HG02938 (cell line): ENCODE results near the gene SMAD3.

Source experiments
- ATAC-seq: cut with Tn5 transposase; IDR thresholded peaks from one replicate; pipeline ENCODE4 v1.9.1; 2021; ENCODE audit warnings: mild to moderate bottlenecking, moderate library complexity; ENCODE audit not compliant: unreplicated experiment

Gene SMAD3

DNA sequence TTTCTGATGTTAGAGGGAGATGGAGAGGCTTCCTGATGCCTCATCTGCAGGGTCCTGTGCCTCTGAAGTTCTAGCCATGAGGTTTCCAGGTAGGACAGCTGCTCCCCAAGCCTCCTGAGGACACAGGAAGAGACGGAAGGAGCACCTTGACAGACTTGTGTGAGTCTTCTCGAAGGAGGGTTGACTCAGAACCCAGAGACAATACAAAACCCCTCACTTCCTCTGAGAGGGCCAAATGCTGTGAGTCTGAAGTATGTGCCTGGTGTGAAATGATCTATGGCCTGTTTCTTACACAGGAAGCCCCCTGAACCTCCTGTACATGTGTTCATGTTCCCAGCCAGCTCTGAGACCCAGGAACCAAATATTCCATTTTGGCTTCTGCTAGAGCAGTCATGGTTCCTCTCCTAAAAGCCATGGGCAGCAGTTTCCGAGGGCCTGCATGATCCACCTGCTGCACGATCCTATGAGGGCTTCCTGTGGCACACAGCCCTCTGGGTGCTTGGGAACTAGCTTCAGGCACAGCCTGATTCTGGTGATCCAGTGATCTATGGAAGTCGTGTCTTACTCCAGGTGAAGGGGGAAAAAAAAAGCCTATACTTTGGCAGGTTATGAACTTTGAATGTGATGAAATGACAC lies 126.9 kb downstream of the SMAD3 start:
- no peak for ATAC-seq

DNA sequence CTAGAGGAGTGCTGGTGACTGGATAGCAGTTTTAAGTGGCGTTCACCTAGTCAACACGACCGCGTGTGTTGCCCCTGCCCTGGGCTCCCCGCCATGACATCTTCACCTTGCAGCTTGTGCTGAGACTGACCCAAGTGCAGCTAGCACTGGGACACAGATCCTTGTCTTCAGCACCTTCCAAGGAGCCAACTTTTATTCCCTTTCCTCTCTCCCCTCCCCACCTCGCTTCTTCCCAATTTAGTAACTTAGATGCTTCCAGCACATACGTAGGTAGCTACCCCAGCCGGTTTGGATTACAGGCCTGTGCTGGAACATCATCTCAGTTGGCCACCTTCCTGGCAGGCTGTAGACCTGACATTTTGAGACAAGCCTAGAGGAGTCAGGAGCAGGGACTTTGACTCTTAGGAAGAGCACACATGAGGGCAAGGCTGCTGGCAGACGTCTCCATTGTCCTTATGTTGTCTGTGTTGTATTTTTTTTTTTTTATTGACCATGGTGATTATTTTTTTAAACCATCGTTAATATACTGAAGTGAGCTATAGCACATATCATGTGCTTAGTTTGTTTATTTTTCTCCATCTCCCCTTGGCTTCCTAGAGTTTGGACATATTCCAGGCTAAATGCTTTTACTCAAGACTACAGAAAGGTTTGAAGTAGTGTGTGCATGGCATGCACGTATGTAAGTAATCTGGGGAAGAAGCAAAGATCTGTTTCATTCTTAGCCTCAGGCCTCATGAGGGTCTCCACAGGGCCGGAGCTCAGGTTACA lies 128.0 kb downstream of the SMAD3 start:
- no peak for ATAC-seq

DNA sequence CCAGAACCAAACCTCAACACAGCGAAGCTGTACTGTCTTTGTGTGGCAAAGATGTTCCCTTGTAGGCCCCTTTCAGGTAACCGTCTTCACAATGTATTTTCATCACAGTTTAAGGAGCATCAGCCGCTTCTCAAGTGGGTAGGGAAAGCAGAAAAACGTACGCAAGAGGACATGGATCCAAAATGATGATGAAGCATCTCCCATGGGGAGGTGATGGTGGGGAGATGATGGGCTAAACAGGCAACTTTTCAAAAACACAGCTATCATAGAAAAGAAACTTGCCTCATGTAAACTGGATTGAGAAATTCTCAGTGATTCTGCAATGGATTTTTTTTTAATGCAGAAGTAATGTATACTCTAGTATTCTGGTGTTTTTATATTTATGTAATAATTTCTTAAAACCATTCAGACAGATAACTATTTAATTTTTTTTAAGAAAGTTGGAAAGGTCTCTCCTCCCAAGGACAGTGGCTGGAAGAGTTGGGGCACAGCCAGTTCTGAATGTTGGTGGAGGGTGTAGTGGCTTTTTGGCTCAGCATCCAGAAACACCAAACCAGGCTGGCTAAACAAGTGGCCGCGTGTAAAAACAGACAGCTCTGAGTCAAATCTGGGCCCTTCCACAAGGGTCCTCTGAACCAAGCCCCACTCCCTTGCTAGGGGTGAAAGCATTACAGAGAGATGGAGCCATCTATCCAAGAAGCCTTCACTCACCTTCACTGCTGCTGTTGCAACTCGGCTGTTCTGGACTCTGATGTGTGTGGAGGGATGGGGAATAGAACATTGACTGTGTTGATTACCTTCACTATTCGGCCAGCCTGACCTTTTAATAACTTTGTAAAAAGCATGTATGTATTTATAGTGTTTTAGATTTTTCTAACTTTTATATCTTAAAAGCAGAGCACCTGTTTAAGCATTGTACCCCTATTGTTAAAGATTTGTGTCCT lies 129.0 kb downstream of the SMAD3 start:
- no peak for ATAC-seq

DNA sequence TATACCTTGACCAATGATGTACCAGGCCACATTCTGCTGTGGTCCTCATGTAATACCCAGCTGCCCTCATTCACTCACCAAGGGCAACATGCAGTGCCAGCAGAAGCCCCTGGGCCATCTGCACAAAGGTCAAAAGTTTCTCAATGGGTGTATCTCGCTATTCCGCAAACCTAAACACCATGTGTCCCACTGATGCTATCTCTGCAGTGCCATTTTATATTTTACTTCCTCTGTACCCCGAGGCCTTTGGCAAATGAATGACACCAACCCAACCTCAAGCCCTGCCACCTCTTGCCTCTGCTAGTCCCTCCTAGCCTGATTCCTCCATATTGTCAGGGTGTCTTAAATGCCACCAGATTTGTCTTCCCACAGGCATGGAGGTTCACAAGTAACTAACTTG lies 129.9 kb downstream of the SMAD3 start:
- no peak for ATAC-seq

DNA sequence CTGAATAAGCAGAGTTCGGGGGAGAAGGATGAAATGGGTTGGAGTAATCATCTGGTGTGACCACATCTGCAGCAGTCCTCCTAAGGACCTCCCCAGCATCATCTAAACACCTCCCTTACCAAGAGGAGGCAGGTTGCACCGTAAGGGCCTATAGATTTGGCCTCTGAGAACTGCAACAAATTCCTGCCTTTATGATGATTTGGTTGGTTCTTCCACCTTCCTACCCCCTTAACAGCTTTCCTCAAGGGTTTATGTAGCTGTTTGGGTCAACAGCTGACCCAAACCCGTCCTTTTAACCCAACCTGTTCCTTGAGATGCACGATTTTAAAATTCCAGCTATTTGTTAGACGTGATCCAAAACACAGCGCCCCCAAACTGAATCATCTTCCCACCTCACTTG lies 130.8 kb downstream of the SMAD3 start:
- ATAC-seq: no peak

DNA sequence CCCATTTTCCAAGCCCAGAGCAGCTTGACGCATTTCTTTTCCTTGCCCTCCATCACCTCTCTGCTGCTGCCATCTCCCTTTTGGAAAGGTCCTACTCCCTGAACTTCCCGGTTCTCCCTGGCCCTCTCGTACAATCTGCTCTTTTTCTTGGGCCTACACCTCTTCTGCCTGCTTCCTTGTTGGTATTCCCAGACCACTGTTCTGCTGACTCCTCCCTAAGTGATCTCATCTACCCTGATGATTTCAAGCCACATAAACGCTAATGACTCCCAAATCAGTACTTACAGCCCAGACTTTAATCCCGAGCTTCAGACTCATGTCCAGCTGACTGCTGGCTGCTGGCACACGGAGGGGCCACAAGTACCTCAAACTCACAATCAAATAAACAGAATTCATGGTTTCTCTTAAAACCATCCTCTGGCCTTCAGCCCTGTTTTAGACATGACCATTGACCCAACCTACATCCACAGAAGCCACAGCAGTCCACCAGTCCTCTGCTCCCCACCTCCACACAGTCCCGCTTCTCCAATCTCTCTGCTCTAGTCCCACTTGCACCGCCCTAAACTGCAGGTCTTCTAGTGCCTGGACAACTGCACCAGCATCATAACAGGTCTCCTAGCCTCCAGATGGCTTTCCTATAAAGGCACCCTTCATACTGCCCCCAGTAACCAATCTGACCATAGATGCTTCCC lies 131.4 kb downstream of the SMAD3 start:
- ATAC-seq: no peak

DNA sequence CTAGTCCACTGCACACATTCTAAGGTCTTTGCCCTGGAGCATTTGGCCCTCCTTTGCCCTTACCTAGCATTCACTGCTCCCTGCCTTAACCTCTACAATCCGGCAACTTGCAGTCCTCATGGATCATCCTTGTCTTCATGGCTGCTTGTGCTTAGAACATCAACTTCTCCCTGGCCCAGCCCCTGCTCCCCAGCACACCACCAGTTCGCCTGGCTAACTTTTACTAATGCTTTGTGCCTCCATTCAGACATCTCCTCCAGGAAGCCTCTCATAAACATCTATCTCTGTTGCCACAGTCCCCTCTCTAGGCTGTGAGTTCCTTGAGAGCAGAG lies 131.9 kb downstream of the SMAD3 start:
- no peak for ATAC-seq

DNA sequence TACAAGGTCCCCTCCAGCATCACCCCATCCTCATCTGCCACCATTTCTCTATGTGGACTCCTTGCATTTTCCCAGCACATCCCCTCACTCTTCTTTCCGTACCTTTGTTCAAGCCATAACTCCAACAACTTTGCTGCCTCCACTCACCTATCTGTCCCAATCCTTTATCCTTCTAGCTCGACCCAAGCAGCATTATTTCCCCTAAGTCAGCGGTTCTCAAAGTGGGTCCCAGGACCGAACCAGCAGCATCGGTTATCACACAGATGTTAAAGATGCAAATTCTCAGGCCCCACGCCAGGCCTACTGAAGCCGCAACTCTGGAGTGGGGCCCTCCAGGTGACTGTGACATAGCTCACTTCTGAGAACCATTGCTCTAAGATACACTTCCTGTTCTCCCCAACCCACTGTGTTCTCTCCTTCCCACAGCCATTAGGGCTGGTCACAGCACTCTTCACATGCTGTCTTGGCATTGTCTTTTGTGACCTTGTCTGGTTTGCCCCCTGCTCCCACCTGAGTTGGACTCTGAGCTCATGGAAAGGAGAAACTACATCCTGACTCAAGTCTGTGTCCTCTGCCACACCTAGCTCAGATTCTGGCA lies 132.9 kb downstream of the SMAD3 start:
- ATAC-seq: no peak

DNA sequence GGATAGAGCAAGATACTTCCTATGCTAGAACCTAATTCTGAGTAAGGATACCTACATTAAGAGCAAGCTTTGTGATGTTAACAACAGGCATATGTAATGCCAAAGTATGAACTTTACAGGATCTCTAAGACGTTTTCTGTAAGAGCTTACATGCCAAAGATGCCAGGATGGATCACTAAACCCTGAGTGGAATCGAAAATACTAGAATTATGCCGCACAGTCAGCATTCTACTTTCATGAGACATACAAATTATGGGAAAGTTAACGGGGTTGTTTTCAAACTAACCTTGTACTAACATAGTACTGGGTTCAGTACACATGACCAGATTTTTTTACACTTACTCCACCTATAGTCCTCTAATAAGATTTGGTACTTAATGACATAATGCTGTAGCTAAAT lies 134.0 kb downstream of the SMAD3 start:
- no peak for ATAC-seq

DNA sequence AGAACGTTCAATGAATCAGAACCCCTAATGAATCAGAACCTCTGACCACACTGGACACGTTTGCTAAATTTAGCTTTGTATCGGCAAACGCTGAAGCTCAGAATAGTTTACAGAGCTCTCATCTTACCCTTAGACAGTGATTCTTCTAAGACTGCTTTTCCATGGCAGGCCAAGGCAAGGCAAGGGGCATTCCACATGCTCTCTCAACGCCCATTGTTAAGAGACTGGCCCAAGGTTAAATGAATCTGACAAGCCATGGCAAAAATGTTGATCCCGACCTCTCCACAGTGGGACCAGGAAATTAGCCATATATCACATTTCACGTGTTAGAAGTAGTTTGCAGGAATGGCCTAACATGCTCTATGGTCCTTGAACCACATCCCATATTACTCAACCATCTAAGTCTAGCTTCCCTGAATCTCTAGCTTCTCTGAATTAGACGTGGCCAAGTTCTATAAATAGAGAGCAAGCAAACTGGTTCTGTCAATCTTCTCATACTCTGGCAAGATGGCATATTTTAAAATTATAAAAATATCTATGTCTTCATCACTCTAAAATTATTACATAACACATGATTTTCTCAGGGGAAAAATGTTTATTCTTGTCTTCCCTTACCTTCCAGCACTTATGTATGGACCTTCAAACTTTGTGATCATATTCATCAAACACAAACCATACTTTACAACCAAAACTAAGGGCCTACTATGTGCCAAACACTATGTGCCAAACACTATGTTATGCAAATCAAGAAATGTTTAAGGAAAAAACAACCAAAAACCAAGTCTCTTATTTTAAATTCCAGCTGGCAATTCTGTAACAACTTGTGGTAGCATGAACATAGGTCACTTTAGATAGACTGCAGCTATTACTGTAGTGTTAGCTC lies 134.7 kb downstream of the SMAD3 start:
- no peak for ATAC-seq

DNA sequence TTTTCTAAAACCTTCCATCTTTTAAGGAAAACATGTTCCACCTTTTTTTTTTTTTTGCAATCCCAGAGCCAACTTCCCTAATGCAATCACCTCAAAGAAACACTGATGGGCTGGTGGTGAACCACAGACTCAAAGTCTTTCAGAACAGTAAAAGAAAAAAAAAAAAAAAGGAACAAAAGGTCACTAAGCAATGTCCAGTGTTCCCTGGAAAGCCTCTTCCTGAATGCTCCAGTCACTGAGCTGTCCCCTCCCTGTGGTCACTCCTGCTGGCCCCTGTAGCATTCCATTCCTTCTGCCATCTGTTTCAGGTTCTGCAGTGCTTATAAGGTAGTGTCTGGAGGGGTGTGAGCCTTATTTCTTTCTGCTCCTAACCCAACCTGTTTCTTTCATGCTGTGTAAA lies 135.7 kb downstream of the SMAD3 start:
- ATAC-seq: no peak

DNA sequence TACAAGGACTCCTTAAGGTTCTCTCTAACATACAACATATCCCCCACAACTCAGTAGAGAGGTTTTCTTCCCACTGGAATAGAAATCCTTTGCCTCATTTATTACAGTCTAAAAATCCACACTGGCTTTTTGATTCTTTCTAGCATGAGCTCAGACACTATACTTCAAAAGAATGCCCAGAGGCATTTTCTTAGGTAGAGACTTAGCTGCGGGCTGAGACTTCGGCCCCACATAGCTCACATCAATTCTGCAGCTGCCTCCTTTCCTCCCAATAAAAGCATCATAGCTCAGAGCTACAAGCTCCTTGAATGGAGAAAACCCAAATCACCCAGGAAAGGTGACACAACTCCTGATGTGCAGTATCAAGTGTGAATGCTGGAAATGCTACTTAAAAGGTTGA lies 136.7 kb downstream of the SMAD3 start:
- no peak for ATAC-seq

DNA sequence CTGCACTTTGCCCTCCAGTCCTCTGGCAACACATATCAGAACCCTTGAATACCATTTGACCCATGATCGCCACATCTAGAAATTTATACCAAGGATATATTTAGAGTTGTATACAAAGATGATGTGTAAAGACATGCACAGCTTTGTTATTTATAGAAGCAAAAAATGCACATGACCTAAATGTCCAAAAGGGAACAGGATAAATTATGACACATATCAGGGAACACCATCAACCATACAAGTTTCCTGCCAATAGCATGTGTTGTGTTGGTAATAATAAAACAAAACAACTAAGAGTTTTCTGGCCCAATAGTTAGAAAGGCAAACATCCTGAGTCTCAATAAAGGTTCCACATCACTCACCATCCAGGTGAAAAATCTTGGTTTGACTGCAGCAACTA lies 137.6 kb downstream of the SMAD3 start:
- ATAC-seq: no peak

DNA sequence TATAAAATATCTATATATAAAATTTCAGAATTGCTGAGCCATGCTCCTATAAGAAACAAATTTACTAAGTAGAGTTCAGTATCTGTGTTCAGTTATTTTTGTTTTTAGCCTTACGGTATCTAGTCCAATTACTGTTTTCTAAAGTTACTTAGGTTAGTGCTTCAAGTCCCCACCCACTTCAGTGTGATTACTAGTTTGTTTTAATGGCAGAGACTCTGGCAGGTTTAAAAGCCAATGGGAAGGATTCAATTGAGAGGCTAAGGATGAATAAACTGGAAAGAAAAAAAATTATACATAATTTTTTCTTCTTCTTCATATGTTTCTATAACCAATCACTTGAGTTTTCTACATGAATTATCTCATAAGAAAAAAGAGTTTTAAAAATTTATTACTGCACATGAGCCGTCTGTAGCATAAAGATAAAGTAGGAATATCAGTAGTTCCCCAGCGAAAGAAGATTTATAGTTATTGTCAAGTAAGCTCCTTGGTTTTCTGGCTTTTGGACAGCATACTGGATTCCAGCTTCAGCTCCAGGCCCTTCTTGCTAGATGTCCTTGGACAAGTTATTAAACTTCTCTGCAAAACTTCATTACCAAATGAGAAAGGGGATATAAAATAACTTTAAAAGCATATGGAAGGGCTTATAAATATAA lies 142.3 kb downstream of the SMAD3 start:
- ATAC-seq: no peak

DNA sequence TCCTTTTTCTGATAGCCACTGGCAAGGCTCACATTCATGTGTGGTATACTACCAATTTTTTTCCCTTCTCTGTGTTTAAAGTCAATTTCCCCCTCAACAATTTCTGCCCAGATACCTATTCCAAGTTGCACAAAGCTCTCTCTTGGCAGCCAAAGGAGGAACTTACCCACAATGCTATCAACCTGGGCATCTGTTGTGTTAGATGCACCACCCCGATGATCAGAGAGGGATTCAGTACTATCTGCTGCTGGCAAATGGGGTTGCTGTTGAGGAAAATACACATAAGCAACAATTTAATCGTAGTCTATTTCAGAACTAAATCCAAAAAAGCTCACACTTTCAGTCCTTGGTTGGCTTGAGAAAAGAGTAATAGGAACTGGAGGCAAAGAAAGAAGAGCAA lies 143.0 kb downstream of the SMAD3 start:
- ATAC-seq: no peak

DNA sequence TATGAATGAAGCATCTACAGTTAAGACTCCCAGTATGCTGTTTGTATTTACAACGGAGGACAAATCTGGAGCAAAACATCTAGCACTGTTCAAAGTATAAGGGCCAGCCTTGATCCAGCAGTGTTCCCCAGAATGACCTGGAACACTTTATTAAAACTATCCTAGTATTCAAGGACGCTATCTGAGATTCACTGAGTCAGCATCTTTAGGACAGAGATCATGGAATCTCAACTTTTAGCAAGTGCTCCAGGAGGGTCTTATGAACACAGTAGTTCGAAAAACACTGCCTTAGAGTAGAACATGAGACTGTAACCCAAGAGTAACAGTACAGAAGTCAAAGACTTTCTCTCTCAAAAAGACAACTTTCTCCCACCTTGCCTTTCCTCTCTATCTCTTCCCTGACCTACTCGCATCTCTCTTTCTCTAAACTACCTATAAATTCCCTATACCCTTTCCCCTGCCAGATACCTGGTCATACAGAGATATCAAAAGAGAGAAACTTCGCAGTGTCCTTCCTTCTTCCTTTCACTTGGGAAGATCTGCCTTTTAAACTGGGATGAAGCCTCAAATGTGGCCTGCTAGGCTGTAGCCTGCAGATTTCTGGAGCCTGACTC lies 145.3 kb downstream of the SMAD3 start:
- ATAC-seq: no peak

DNA sequence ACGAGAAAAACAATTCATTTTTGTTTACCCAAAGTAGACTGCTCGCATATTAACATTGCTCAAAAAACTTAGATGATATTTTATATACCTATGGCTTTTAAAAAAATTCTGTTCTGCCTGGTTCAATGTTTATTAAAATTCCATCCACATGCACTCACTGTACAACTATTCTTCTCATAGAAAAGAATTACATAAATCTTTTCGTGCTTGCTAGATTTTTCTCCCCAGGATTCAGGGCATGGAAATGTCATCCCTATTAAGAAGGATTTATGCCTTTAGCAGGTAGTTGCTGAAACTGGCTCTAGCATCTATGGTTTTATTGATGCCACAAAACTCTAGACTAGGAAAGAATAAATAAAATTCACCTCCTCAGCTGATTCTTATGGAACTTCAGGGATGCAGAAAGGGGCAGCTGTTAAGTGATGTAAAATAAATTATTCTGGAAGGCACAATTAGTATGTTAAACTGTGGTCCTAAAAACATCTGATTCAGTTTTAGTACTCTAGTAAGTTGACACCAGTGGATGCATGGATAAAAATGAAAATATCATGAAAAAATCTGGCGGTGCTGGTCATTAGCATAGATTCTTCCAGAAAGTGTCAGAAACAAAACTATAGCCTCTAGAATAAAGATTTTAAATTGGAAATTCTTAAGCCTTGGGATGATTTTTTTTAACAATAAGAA lies 147.4 kb downstream of the SMAD3 start:
- no peak for ATAC-seq

DNA sequence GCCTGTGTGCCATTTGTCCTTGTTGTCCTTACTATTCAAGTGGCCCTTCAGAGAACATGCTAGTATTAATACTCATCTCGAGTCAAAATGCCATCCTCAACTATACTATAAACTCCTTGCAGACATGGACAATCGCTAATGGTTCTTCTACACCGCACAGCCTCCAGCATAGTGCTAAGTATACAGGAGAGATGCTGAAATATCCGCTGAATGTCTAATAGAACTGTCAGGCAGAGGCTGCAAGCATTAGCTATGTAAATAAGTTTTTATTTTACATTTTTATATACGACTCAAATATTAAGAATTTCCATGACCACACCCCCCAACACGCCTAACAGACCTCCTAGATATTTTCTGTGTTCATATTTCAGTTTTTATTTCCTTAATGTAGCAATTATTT lies 149.7 kb downstream of the SMAD3 start:
- ATAC-seq: no peak
